ENCODE results near the gene C22orf39.

The C22orf39 gene

GRCh38 chr22:19410941-19411689 lies 36.4 kb downstream of the C22orf39 start:
- Mint-ChIP-seq H3K4me1 (ENCODE audit: low read depth) (peaks cover 5% of the 10 kb centered on the region), H3K27me3 (no peaks in the 10 kb centered on the region), H3K4me3 (no peak overlapping the region), H3K27ac (no peak overlapping the region), H3K36me3 (ENCODE audit: low read depth) (peaks cover 58% of the 10 kb centered on the region), H3K9me3 (no peaks in the 10 kb centered on the region)

- Mint-ChIP-seq H3K36me3 (ENCODE audit: low read depth) (peaks cover 72% of the 10 kb centered on the region), H3K27me3 (no peaks in the 10 kb centered on the region), H3K27ac (no peak overlapping the region), H3K9me3 (no peaks in the 10 kb centered on the region), H3K4me3 (no peak overlapping the region), H3K4me1 (ENCODE audit: low read depth) (peaks cover 4% of the 10 kb centered on the region)
Measured at GRCh38 chr22:19407649-19408606, 39.6 kb downstream of the C22orf39 start.

GRCh38 chr22:19406846-19407245 lies 40.7 kb downstream of the C22orf39 start:
- H3K36me3 Mint-ChIP-seq (ENCODE audit: low read depth) = peaks cover 67% of the 10 kb centered on the region
- no peaks in the 10 kb centered on the region for H3K9me3 Mint-ChIP-seq
- no peaks in the 10 kb centered on the region for H3K27me3 Mint-ChIP-seq
- no peak overlapping the region for H3K27ac Mint-ChIP-seq
- H3K4me1 Mint-ChIP-seq (ENCODE audit: low read depth) = no peaks in the 10 kb centered on the region
- no peak overlapping the region for H3K4me3 Mint-ChIP-seq

- Mint-ChIP-seq H3K4me1 (ENCODE audit: low read depth) (no peaks in the 10 kb centered on the region), H3K4me3 (no peak overlapping the region), H3K27ac (no peak overlapping the region), H3K9me3 (no peaks in the 10 kb centered on the region), H3K27me3 (no peaks in the 10 kb centered on the region), H3K36me3 (ENCODE audit: low read depth) (peaks cover 69% of the 10 kb centered on the region)
Measured at GRCh38 chr22:19406281-19406811, 41.2 kb downstream of the C22orf39 start.

- no peak overlapping the region for H3K27ac Mint-ChIP-seq
- H3K36me3 Mint-ChIP-seq (ENCODE audit: low read depth) = peaks cover 73% of the 10 kb centered on the region
- no peak overlapping the region for H3K4me3 Mint-ChIP-seq
- no peaks in the 10 kb centered on the region for H3K4me1 Mint-ChIP-seq (ENCODE audit: low read depth)
- H3K9me3 Mint-ChIP-seq = no peaks in the 10 kb centered on the region
- no peaks in the 10 kb centered on the region for H3K27me3 Mint-ChIP-seq
Measured at GRCh38 chr22:19405652-19406051, 41.9 kb downstream of the C22orf39 start.

GRCh38 chr22:19405133-19405532 lies 42.4 kb downstream of the C22orf39 start:
- no peak overlapping the region for H3K4me3 Mint-ChIP-seq
- no peaks in the 10 kb centered on the region for H3K4me1 Mint-ChIP-seq (ENCODE audit: low read depth)
- no peaks in the 10 kb centered on the region for H3K9me3 Mint-ChIP-seq
- peaks cover 75% of the 10 kb centered on the region for H3K36me3 Mint-ChIP-seq (ENCODE audit: low read depth)
- H3K27me3 Mint-ChIP-seq = no peaks in the 10 kb centered on the region
- no peak overlapping the region for H3K27ac Mint-ChIP-seq

GRCh38 chr22:19404676-19405075 lies 42.8 kb downstream of the C22orf39 start:
- no peaks in the 10 kb centered on the region for H3K4me1 Mint-ChIP-seq (ENCODE audit: low read depth)
- peaks cover 74% of the 10 kb centered on the region for H3K36me3 Mint-ChIP-seq (ENCODE audit: low read depth)
- H3K9me3 Mint-ChIP-seq = no peaks in the 10 kb centered on the region
- no peaks in the 10 kb centered on the region for H3K27me3 Mint-ChIP-seq
- H3K4me3 Mint-ChIP-seq = no peak overlapping the region
- no peak overlapping the region for H3K27ac Mint-ChIP-seq

GRCh38 chr22:19402642-19403191 lies 44.8 kb downstream of the C22orf39 start:
- H3K4me3 Mint-ChIP-seq = no peak overlapping the region
- no peaks in the 10 kb centered on the region for H3K27me3 Mint-ChIP-seq
- peaks cover 74% of the 10 kb centered on the region for H3K36me3 Mint-ChIP-seq (ENCODE audit: low read depth)
- no peaks in the 10 kb centered on the region for H3K4me1 Mint-ChIP-seq (ENCODE audit: low read depth)
- H3K9me3 Mint-ChIP-seq = no peaks in the 10 kb centered on the region
- no peak overlapping the region for H3K27ac Mint-ChIP-seq

- no peaks in the 10 kb centered on the region for H3K9me3 Mint-ChIP-seq
- H3K27me3 Mint-ChIP-seq = no peaks in the 10 kb centered on the region
- H3K36me3 Mint-ChIP-seq (ENCODE audit: low read depth) = peaks cover 68% of the 10 kb centered on the region
- H3K4me1 Mint-ChIP-seq (ENCODE audit: low read depth) = no peaks in the 10 kb centered on the region
- H3K4me3 Mint-ChIP-seq = no peak overlapping the region
- H3K27ac Mint-ChIP-seq = peak overlapping the region; percentile 8
Measured at GRCh38 chr22:19401483-19401882, 46.0 kb downstream of the C22orf39 start.

GRCh38 chr22:19400881-19401280 lies 46.6 kb downstream of the C22orf39 start:
- Mint-ChIP-seq H3K36me3 (ENCODE audit: low read depth) (peaks cover 65% of the 10 kb centered on the region), H3K27ac (no peak overlapping the region), H3K27me3 (no peaks in the 10 kb centered on the region), H3K4me1 (ENCODE audit: low read depth) (no peaks in the 10 kb centered on the region), H3K9me3 (no peaks in the 10 kb centered on the region), H3K4me3 (no peak overlapping the region)

GRCh38 chr22:19398652-19399051 lies 48.9 kb downstream of the C22orf39 start:
- H3K4me1 Mint-ChIP-seq (ENCODE audit: low read depth) = no peaks in the 10 kb centered on the region
- peaks cover 58% of the 10 kb centered on the region for H3K36me3 Mint-ChIP-seq (ENCODE audit: low read depth)
- H3K9me3 Mint-ChIP-seq = no peaks in the 10 kb centered on the region
- H3K27me3 Mint-ChIP-seq = no peaks in the 10 kb centered on the region
- no peak overlapping the region for H3K27ac Mint-ChIP-seq
- H3K4me3 Mint-ChIP-seq = no peak overlapping the region

- H3K27me3 Mint-ChIP-seq = no peaks in the 10 kb centered on the region
- no peaks in the 10 kb centered on the region for H3K9me3 Mint-ChIP-seq
- H3K4me3 Mint-ChIP-seq = no peak overlapping the region
- no peaks in the 10 kb centered on the region for H3K4me1 Mint-ChIP-seq (ENCODE audit: low read depth)
- peaks cover 61% of the 10 kb centered on the region for H3K36me3 Mint-ChIP-seq (ENCODE audit: low read depth)
- no peak overlapping the region for H3K27ac Mint-ChIP-seq
Measured at GRCh38 chr22:19398206-19398605, 49.3 kb downstream of the C22orf39 start.

- Mint-ChIP-seq H3K27me3 (no peaks in the 10 kb centered on the region), H3K4me1 (ENCODE audit: low read depth) (no peaks in the 10 kb centered on the region), H3K36me3 (ENCODE audit: low read depth) (peaks cover 63% of the 10 kb centered on the region), H3K4me3 (no peak overlapping the region), H3K27ac (no peak overlapping the region), H3K9me3 (no peaks in the 10 kb centered on the region)
Measured at GRCh38 chr22:19397734-19398104, 49.8 kb downstream of the C22orf39 start.

GRCh38 chr22:19396934-19397733 lies 50.4 kb downstream of the C22orf39 start:
- H3K4me1 Mint-ChIP-seq (ENCODE audit: low read depth) = no peaks in the 10 kb centered on the region
- H3K9me3 Mint-ChIP-seq = no peaks in the 10 kb centered on the region
- no peak overlapping the region for H3K4me3 Mint-ChIP-seq
- H3K27ac Mint-ChIP-seq = no peak overlapping the region
- H3K27me3 Mint-ChIP-seq = no peaks in the 10 kb centered on the region
- peaks cover 64% of the 10 kb centered on the region for H3K36me3 Mint-ChIP-seq (ENCODE audit: low read depth)

Measured in stimulated activated naive CD8-positive, alpha-beta T cell treated with anti-CD3 and anti-CD28 coated beads, Interleukin-15, Interleukin-2, amounts not matched to agents 100 ng/mL and 50 ng/mL, for 24 hours (primary cell).